WTC11 (cell line): ENCODE results near the gene GLYATL1B. TPM values are rescaled to one million over a fixed set of nuclear protein-coding genes. Genes with fewer than 3 reads are reported as not detected.
"Not testable (repeated sequence)": the region's sequence is repeated elsewhere in the genome, so short reads cannot be mapped to it uniquely, and the experiment has no call there.

ENCODE experiments used
- ATAC-seq: fragments of 200-7000 bp; cut with Tn5 transposase; 2 replicates; pipeline ENCODE4 v1.10.0; 2021; ENCODE audit warnings: mild to moderate bottlenecking, moderate library complexity
- CTCF ChIA-PET: fragments of 300-600 bp; sonication (Branson Sonifier 250); formaldehyde crosslinking; loops from one replicate; lab custom pipeline; 2021; ENCODE audit warnings: antibody characterized with exemption; lab: Charles Lee
- POLR2A ChIA-PET: fragments of 350-600 bp; sonication (Branson Sonifier 250); formaldehyde crosslinking; loops from one replicate; lab custom pipeline; 2021; ENCODE audit warnings: antibody characterized with exemption; lab: Charles Lee
- DNase-seq: peaks from one replicate; pipeline ENCODE4 v3.0.0; 2021; ENCODE audit warnings: low spot score
- H3K27ac Mint-ChIP-seq: 2 replicates; pipeline ENCODE4 v1.8.0; 2021; ENCODE audit warnings: mixed read lengths
- H3K27me3 Mint-ChIP-seq: 2 replicates; pipeline ENCODE4 v1.8.0; 2021; ENCODE audit warnings: low read depth, mild to moderate bottlenecking, moderate library complexity, mixed read lengths
- H3K36me3 Mint-ChIP-seq: 2 replicates; pipeline ENCODE4 v1.8.0; 2021; ENCODE audit warnings: mixed read lengths
- H3K4me1 Mint-ChIP-seq: 2 replicates; pipeline ENCODE4 v1.8.0; 2022; ENCODE audit warnings: mixed read lengths
- H3K4me3 Mint-ChIP-seq: 2 replicates; pipeline ENCODE4 v1.8.0; 2021; ENCODE audit warnings: mild to moderate bottlenecking, moderate library complexity, mixed read lengths
- H3K9me3 Mint-ChIP-seq: 2 replicates; pipeline ENCODE4 v1.8.0; 2021; ENCODE audit warnings: mixed read lengths
- ATF3 ChIP-seq: sonication (generic); formaldehyde crosslinking; conservative IDR thresholded peaks from 2 replicates; pipeline ENCODE4 v1.8.1; 2022; ENCODE audit warnings: mild to moderate bottlenecking, missing genetic modification reagents
- KAT7 ChIP-seq: sonication (generic); formaldehyde crosslinking; IDR thresholded peaks from 2 replicates; pipeline ENCODE4 v1.8.1; 2023; ENCODE audit warnings: missing genetic modification reagents, mild to moderate bottlenecking, borderline replicate concordance
- MAX ChIP-seq: sonication (generic); formaldehyde crosslinking; IDR thresholded peaks from 2 replicates; pipeline ENCODE4 v1.8.0; 2022; ENCODE audit warnings: mild to moderate bottlenecking, missing genetic modification reagents
- NFYB ChIP-seq: sonication (generic); formaldehyde crosslinking; conservative IDR thresholded peaks from 2 replicates; pipeline ENCODE4 v1.8.0; 2022; ENCODE audit warnings: low read depth, missing genetic modification reagents
- SP1 ChIP-seq: sonication (generic); formaldehyde crosslinking; conservative IDR thresholded peaks from 2 replicates; pipeline ENCODE4 v1.8.1; 2022; ENCODE audit warnings: missing genetic modification reagents
- TEAD4 ChIP-seq: sonication (generic); formaldehyde crosslinking; IDR thresholded peaks from 2 replicates; pipeline ENCODE4 v1.8.0; 2022; ENCODE audit warnings: mild to moderate bottlenecking, missing genetic modification reagents
- TP53 ChIP-seq: sonication (generic); formaldehyde crosslinking; IDR thresholded peaks from 2 replicates; pipeline ENCODE4 v1.8.1; 2023; ENCODE audit warnings: mild to moderate bottlenecking, missing genetic modification reagents
- ZNF219 ChIP-seq: sonication (generic); formaldehyde crosslinking; IDR thresholded peaks from 2 replicates; pipeline ENCODE4 v1.8.0; 2023; ENCODE audit warnings: missing genetic modification reagents, mild to moderate bottlenecking, borderline replicate concordance
- total RNA-seq: library from RNA; stranded (reverse); gene quantifications from 3 replicates; pipeline ENCODE4 v1.2.3, GENCODE V29; 2021
- TF ChIP-seq, protein P1 (sequence below): fragments of 250-450 bp; sonication (Bioruptor Pico); IDR thresholded peaks from 2 replicates; pipeline ENCODE4 v1.9.0; 2021; ENCODE audit warnings: mild to moderate bottlenecking, borderline replicate concordance
- TF ChIP-seq, protein P2 (sequence below): sonication (generic); formaldehyde crosslinking; IDR thresholded peaks from 2 replicates; pipeline ENCODE4 v1.8.0; 2022; ENCODE audit warnings: mild to moderate bottlenecking, missing genetic modification reagents

The GLYATL1B gene
- total RNA-seq, 1 experiment from 2014 or later, result not detected

DNA sequence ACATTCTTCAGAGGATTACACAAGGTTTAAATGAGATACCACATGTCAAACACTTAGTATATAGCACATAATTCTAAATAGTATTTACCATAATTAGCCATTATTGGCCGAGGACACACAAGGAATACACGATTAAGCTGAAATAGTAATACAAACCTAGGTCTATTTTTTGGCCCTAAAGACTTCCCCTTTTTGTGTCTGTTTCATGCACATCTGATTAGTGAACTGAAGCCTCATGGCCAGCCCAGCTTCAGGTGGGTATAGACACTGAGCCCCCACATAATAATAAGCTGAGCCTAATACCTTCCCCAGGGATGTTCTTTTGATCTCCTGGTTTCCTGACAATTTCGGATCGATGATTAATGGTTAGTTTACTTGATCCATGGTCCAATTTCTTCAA is 2.1 kb downstream of the GLYATL1B start:
- no peak overlapping the region for H3K27ac Mint-ChIP-seq
- ChIA-PET POLR2A (no interaction called here), CTCF (interaction anchor here (1.0 kb wide), 1 partner anchor 30 kb away, joined by 3 read pairs; no protein-coding TSS in a partner anchor)
- H3K4me1 Mint-ChIP-seq, result peaks cover 16% of the 10 kb centered on the region
- H3K27me3 Mint-ChIP-seq, result no peaks in the 10 kb centered on the region
- no peak overlapping the region for H3K4me3 Mint-ChIP-seq
- H3K36me3 Mint-ChIP-seq, result no peaks in the 10 kb centered on the region
- no peak for TF ChIP-seq ZNF219
- TF ChIP-seq, protein P1, sequence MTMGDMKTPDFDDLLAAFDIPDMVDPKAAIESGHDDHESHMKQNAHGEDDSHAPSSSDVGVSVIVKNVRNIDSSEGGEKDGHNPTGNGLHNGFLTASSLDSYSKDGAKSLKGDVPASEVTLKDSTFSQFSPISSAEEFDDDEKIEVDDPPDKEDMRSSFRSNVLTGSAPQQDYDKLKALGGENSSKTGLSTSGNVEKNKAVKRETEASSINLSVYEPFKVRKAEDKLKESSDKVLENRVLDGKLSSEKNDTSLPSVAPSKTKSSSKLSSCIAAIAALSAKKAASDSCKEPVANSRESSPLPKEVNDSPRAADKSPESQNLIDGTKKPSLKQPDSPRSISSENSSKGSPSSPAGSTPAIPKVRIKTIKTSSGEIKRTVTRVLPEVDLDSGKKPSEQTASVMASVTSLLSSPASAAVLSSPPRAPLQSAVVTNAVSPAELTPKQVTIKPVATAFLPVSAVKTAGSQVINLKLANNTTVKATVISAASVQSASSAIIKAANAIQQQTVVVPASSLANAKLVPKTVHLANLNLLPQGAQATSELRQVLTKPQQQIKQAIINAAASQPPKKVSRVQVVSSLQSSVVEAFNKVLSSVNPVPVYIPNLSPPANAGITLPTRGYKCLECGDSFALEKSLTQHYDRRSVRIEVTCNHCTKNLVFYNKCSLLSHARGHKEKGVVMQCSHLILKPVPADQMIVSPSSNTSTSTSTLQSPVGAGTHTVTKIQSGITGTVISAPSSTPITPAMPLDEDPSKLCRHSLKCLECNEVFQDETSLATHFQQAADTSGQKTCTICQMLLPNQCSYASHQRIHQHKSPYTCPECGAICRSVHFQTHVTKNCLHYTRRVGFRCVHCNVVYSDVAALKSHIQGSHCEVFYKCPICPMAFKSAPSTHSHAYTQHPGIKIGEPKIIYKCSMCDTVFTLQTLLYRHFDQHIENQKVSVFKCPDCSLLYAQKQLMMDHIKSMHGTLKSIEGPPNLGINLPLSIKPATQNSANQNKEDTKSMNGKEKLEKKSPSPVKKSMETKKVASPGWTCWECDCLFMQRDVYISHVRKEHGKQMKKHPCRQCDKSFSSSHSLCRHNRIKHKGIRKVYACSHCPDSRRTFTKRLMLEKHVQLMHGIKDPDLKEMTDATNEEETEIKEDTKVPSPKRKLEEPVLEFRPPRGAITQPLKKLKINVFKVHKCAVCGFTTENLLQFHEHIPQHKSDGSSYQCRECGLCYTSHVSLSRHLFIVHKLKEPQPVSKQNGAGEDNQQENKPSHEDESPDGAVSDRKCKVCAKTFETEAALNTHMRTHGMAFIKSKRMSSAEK (CRISPR knock-in tag), result no peak
- TF ChIP-seq NFYB (CRISPR knock-in tag), result no peak
- no peak for TF ChIP-seq ATF3 (CRISPR knock-in tag)
- TF ChIP-seq SP1, result no peak
- no peak for TF ChIP-seq TEAD4
- no peak for TF ChIP-seq TP53 (CRISPR knock-in tag)
- no peak for TF ChIP-seq KAT7 (CRISPR knock-in tag)
- ATAC-seq (no peak), DNase-seq (no peak)
- H3K9me3 Mint-ChIP-seq, result 0 out of 2 replicates have a peak, but pooled peaks cover 4% of the 10 kb centered on the region

- H3K36me3 Mint-ChIP-seq, H3K9me3 Mint-ChIP-seq, H3K27me3 Mint-ChIP-seq, POLR2A ChIA-PET, DNase-seq: not testable (repeated sequence)
- Mint-ChIP-seq H3K27ac (peak overlapping the region; percentile 98), H3K4me3 (peak overlapping the region; percentile 36), H3K4me1 (peaks cover 66% of the 10 kb centered on the region)
- CTCF ChIA-PET, result interaction anchor here (0.6 to 2.4 kb wide), 7 partner anchors 9 to 192 kb away, joined by 3 to 15 read pairs (median 3); no protein-coding TSS in a partner anchor
- peak; percentile 68 for ATAC-seq
Observed at GRCh38 chr11:59093576-59093975, 7.5 kb downstream of the GLYATL1B start.

GRCh38 chr11:59095225-59095624 is 9.1 kb downstream of the GLYATL1B start:
- not testable (repeated sequence) for H3K9me3 Mint-ChIP-seq
- CTCF ChIA-PET, result interaction anchor here (1.2 to 2.9 kb wide), 6 partner anchors 11 to 132 kb away, joined by 3 to 30 read pairs (median 5); partner anchors contain the start of gene FAM111B
- peak overlapping the region; percentile 46 for H3K4me3 Mint-ChIP-seq

GRCh38 chr11:59095972-59096575 is 10.0 kb downstream of the GLYATL1B start:
- H3K27ac Mint-ChIP-seq, result peak overlapping the region; percentile 36; the same call in 1 of the 2 replicates
- peaks cover 80% of the 10 kb centered on the region for H3K4me1 Mint-ChIP-seq

More at GRCh38 chr11:59095225-59095624, 9.1 kb downstream of the GLYATL1B start:
- TF ChIP-seq MAX (CRISPR knock-in tag), result 0 out of 2 replicates have a peak, but pooled peaks have one; percentile 19
- TF ChIP-seq, protein P2, sequence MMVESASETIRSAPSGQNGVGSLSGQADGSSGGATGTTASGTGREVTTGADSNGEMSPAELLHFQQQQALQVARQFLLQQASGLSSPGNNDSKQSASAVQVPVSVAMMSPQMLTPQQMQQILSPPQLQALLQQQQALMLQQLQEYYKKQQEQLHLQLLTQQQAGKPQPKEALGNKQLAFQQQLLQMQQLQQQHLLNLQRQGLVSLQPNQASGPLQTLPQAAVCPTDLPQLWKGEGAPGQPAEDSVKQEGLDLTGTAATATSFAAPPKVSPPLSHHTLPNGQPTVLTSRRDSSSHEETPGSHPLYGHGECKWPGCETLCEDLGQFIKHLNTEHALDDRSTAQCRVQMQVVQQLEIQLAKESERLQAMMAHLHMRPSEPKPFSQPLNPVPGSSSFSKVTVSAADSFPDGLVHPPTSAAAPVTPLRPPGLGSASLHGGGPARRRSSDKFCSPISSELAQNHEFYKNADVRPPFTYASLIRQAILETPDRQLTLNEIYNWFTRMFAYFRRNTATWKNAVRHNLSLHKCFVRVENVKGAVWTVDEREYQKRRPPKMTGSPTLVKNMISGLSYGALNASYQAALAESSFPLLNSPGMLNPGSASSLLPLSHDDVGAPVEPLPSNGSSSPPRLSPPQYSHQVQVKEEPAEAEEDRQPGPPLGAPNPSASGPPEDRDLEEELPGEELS (CRISPR knock-in tag), result peak; percentile 81; the same call in 1 of the 2 replicates
- H3K4me1 Mint-ChIP-seq, result peaks cover 76% of the 10 kb centered on the region
- H3K36me3 Mint-ChIP-seq, H3K27me3 Mint-ChIP-seq, POLR2A ChIA-PET: not testable (repeated sequence)
- DNase-seq, result peak; percentile 32
- peak overlapping the region; percentile 85 for H3K27ac Mint-ChIP-seq
- ATAC-seq, result peak; percentile 84

More at GRCh38 chr11:59095972-59096575, 10.0 kb downstream of the GLYATL1B start:
- POLR2A ChIA-PET, ATAC-seq, H3K27me3 Mint-ChIP-seq, H3K9me3 Mint-ChIP-seq, H3K36me3 Mint-ChIP-seq, DNase-seq: not testable (repeated sequence)
- 0 out of 2 replicates have a peak overlapping the region, but pooled peaks have one; percentile 5 for H3K4me3 Mint-ChIP-seq
- CTCF ChIA-PET, result interaction anchor here (0.7 to 2.9 kb wide), 7 partner anchors 11 to 169 kb away, joined by 3 to 30 read pairs (median 6); partner anchors contain the start of gene FAM111B
